Measurements from ENCODE around the gene GFPT1. TPM values are rescaled to one million over a fixed set of nuclear protein-coding genes. Genes with fewer than 3 reads are reported as not detected.

GFPT1 gene
- total RNA-seq, 1 donor from 2014 or later = 38.6 TPM

GRCh38 chr2:69344305-69344704 lies 42.7 kb downstream of the GFPT1 start:
- intact Hi-C loops (cut with DNase I) = no loop called here
- DNase-seq (no peak), ATAC-seq (ENCODE audit: poor library complexity) (no peak)

- DNase-seq (no peak), ATAC-seq (ENCODE audit: poor library complexity) (peak; percentile 51)
- intact Hi-C loops (cut with DNase I) = no loop called here
Measured at GRCh38 chr2:69340101-69340775, 46.8 kb downstream of the GFPT1 start.

DNA sequence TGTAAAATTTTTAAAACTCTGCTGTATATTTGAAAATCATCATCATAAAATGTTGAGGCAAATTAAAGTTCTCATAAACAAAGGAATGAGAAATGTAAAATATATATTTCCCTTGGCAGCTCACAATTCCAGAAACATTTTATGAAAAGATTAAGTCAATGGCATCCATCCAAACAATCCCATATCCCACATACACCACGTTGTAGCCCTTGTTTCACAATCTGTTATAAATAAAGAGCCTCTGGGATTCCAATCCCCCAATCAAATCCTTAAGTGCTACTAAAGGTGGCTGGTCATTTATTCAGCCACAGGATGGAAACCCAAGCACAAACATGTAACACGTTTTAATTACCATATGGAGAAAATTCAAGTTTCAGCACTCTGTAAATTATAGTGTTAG lies 51.7 kb downstream of the GFPT1 start:
- no peak for ATAC-seq (ENCODE audit: poor library complexity)

DNA sequence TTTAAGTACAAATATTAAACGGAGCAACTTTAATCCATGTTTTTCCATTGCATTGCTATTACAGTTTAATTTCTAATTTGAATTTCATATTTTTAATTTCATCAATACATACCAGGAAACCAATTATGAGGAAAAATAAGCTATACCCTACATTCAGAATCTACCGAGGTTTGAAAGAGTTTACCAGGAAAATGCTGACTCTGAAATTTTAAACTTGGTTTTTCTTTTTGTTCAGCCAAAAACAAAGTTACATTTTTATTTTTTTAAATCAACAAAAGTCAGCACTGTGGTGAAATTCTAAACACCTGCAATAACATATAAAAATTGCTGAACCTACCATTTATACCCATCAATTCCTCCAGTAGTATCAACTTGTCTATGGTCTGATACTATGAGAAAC lies 53.7 kb downstream of the GFPT1 start:
- ATAC-seq (ENCODE audit: poor library complexity) (no peak), DNase-seq (no peak)
- intact Hi-C loops (cut with DNase I) = no loop called here

More for the DNA sequence above, 51.7 kb downstream of the GFPT1 start:
- intact Hi-C loops (cut with DNase I) = no loop called here
- DNase-seq = no peak

DNA sequence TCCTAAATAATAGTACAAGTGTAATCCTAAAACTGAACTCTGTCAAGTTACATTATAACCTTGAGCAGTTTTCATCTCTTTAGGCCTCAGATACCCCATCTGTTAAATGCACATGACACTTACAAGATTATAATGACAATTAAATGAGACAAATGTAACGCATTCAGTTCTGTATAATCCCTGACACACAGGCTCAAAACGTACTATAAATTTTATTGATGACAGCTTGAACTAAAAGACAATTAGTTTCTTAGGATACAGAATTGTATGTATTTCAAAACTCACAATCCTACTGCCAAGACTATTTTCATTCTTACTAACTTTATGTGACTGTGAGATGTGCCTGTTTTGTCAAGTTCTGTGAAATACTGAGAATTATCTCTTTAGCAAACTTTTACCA lies 56.2 kb downstream of the GFPT1 start:
- no peak for ATAC-seq (ENCODE audit: poor library complexity)

DNA sequence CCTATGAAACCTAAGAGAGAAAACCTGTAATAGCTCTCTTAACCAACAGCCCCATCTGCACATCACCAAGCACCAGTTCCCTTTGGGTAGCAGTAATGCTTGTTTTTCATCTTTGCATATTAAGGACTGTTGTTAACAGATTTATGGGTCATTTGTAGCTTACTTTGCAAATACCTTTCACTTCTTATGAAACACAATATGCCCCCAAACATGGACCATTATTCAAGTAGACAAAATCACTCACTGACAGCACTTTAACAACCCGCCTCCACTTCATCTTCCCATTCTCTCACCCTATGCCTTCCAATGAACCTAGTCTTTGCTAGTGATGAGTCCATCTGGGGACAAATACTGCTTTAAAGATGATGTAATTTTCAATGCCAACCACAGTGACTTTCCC lies 64.4 kb downstream of the GFPT1 start:
- DNase-seq (no peak), ATAC-seq (ENCODE audit: poor library complexity) (no peak)
- intact Hi-C loops (cut with DNase I) = no loop called here

More for the DNA sequence above, 56.2 kb downstream of the GFPT1 start:
- intact Hi-C loops (cut with DNase I) = no loop called here
- DNase-seq = no peak

- no peak for DNase-seq
- ATAC-seq (ENCODE audit: poor library complexity) = no peak
- intact Hi-C loops (cut with DNase I) = no loop called here
Measured at GRCh38 chr2:69316550-69316949, 70.5 kb downstream of the GFPT1 start.

DNA sequence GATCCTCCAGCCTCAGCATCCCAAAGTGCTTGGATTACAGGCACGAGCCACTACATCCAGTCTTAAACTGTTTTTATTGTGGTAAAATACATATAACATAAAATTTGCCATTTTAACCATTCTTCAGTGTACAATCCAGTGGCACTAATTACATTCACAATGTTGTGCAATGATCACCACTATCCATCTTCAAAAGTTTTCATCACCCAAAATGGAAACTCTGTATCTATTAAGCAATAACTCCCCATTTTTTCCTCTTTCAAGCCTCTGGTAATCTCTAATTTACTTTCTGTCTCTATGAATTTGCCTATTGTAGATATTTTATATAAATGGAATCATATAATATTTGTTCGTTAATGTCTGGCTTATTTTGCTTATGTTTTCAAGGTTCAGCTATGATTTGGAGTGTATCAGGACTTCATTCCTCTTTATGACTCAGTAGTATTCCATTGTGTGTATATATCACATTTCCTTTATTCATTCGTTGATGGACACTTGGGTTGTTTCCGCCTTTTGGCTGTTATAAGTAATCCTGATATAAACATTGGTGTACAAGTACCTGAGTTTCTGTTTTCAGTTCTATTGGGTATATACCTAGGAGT lies 71.8 kb downstream of the GFPT1 start:
- intact Hi-C loops (cut with DNase I) = no loop called here
- ATAC-seq (ENCODE audit: poor library complexity) (no peak), DNase-seq (no peak)

DNA sequence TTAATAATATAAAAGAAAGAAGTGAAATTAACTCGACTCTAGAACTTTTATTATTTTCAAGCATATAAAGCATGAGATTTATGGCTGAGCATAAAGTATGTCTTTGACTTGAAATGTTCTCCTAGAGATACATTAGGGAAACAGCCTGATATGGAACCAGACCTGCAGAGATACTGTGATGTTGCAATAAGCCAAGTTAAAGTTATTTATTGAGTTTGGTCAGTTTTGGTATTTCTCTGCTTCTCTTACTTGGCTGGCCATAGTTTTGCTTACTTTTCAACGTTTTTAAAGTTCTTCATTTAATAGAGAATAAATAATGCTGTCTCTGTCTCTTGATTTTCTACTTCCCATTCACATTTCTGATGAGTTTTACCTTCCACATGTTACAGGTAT lies 76.0 kb downstream of the GFPT1 start:
- ATAC-seq (ENCODE audit: poor library complexity) (no peak), DNase-seq (no peak)
- intact Hi-C loops (cut with DNase I) = no loop called here

- intact Hi-C loops (cut with DNase I) = no loop called here
- ATAC-seq (ENCODE audit: poor library complexity) (no peak), DNase-seq (peak; percentile 46)
Measured at GRCh38 chr2:69310111-69311023, 76.7 kb downstream of the GFPT1 start.

DNA sequence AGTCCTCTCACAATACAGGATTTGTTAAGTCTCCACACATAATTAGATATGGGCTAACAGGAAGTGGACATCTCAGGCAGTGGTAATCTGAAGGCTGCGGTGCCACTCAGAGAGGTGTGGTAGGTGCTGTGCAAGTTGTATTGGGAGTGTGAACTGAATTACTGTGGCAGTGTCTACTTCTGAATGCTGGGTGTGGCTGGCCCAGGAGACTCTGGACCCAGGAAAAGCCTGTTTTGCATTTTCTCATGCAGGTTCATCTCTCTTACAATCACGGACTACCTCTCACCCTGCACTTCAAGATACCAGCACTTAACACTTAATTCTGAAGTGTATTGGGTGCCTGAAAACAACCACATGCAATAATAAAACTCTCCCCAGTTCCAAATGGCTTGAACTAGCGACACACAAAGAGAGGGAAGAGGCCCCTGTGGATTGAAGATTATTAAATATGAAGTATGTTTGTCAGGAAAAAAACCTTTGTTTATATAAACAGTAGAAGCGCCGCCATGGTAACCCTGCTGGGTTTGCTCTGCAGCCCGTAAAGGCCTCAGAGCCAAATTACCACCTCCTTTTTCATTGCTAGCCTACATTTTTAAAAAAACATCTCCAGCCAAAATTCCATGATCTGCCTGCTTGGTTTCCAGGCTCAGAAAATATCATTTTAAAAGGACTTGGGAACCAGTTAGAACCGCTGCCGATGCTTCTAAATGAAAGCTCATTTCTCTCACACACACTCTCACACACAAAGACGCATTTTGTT lies 77.5 kb downstream of the GFPT1 start:
- intact Hi-C loops (cut with DNase I) = loop anchor here (5.0 kb wide), 2 partner anchors 297 to 367 kb away; partner anchors contain the start of gene ANTXR1
- DNase-seq (peak; percentile 67), ATAC-seq (ENCODE audit: poor library complexity) (peak; percentile 34)

GRCh38 chr2:69308338-69308737 lies 78.7 kb downstream of the GFPT1 start:
- no peak for ATAC-seq (ENCODE audit: poor library complexity)
- intact Hi-C loops (cut with DNase I) = loop anchor here (5.0 kb wide), 2 partner anchors 296 to 366 kb away; partner anchors contain the start of gene ANTXR1
- no peak for DNase-seq

DNA sequence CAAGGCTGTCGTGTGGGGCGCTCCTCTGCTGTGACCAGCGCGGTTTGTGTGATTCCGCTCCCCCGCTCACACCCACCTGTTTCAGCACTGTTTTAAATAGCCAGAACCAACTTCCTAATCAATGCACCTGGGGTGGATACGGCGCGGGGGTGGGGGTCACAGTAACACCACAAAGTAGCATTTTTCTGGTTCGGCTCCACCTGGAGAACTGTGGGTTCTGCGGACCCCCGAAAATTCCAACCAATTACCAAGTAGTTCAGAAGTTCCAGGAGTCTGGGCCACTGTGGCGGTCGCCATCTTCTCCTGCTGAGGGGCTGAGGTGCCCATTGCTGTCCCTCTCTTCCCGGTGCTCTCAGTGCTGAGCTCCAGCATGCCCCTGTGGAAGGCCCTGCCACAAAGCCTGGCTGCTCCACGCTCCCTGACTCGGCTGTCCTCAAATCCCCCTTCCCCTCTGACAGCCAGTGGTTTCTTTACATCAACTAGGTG lies 79.4 kb downstream of the GFPT1 start:
- ATAC-seq (ENCODE audit: poor library complexity) (no peak), DNase-seq (no peak)
- intact Hi-C loops (cut with DNase I) = loop anchor here (2.0 to 5.0 kb wide), 3 partner anchors 281 to 365 kb away; partner anchors contain the start of gene ANTXR1

GRCh38 chr2:69306822-69307578 lies 80.0 kb downstream of the GFPT1 start:
- ATAC-seq (ENCODE audit: poor library complexity) = peak; percentile 92
- peak; percentile 91 for DNase-seq
- intact Hi-C loops (cut with DNase I) = loop anchor here (2.0 to 5.0 kb wide), 3 partner anchors 280 to 365 kb away; partner anchors contain the start of gene ANTXR1

DNA sequence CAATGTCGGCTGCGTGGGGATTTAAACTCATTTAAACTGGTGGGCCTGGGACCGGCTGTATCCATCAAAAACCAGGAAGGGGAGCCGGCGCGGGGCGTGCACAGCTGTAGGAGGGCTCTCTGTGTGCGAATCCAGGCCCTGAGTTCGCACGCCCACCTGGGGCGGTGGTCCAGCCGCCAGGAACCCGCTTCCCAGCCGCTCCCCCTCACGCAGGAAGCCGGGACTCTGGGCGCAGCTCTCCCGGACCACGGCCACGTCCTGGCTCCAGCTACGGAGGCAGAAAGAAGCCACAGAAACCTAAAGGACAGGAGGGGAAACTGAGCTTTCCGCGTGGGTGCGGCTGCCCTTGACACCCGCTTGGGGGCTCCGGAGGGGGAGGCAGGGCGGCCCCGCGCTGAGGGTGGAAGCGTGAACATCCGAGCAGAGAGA lies 80.6 kb downstream of the GFPT1 start:
- intact Hi-C loops (cut with DNase I) = loop anchor here (2.0 to 5.0 kb wide), 3 partner anchors 280 to 364 kb away; partner anchors contain the start of gene ANTXR1
- DNase-seq (peak; percentile 63), ATAC-seq (ENCODE audit: poor library complexity) (peak; percentile 8)

DNA sequence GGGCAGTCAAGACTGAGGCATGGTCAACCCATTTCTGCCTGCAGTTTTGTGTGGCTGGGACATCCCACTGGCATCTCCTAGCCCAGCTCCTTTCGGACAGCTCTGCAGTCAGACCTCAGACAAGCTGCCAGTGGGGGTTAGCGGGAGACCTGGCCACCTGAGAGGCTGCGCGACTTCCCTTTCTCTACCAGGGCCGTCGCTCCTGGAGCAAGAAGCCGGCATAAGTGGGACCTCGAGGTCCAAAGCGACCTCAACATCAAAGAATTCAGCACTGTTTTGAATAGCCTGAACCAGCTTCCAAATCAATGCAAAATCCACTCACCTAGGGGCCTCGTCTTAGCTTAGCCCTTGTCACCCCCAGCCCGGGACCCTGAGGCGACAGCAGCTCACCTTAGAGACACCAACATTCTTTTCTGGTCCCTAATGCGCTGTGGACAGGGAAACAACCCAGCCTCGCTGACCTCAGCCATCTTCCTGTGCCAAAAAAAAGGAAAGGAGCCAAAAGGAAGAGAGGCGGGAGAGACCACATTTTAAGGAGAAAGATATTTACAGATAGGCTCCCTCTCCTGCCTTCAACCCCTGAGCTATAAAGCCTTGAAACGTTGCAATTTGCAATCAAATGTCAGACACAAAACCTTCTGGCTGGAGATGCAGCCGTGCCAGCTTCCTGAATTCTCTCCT lies 81.2 kb downstream of the GFPT1 start:
- ATAC-seq (ENCODE audit: poor library complexity) (peak; percentile 18), DNase-seq (no peak)
- intact Hi-C loops (cut with DNase I) = loop anchor here (2.0 to 5.0 kb wide), 3 partner anchors 279 to 364 kb away; partner anchors contain the start of gene ANTXR1

DNA sequence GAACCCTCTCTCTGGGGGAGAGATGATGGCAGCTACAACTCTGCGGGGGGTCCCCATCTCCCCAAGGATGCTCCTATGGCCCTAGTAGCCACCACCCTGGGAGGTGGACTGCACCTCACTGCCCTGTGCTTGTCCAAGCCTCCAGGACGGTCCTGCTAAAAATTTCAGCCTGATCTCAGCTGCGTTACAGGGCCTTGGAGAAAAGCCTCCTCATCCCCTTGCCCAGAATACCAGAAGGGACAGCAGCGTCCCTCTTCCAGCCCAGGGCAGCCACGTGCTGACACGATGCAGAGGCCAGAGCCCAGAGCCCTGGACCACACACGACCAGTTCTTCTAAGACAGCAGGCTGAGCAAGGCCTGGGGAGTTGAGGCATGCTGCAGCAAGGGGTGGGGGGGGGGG lies 81.9 kb downstream of the GFPT1 start:
- ATAC-seq (ENCODE audit: poor library complexity) (no peak), DNase-seq (no peak)
- intact Hi-C loops (cut with DNase I) = loop anchor here (5.0 kb wide), 2 partner anchors 293 to 363 kb away; partner anchors contain the start of gene ANTXR1
